HG03045 (cell line): ENCODE results near the gene STAT4.

Experiments used
- ATAC-seq: cut with Tn5 transposase; IDR thresholded peaks from one replicate; pipeline ENCODE4 v1.9.1; 2021; ENCODE audit warnings: mild to moderate bottlenecking, moderate library complexity; ENCODE audit not compliant: unreplicated experiment

STAT4 gene, protein sequence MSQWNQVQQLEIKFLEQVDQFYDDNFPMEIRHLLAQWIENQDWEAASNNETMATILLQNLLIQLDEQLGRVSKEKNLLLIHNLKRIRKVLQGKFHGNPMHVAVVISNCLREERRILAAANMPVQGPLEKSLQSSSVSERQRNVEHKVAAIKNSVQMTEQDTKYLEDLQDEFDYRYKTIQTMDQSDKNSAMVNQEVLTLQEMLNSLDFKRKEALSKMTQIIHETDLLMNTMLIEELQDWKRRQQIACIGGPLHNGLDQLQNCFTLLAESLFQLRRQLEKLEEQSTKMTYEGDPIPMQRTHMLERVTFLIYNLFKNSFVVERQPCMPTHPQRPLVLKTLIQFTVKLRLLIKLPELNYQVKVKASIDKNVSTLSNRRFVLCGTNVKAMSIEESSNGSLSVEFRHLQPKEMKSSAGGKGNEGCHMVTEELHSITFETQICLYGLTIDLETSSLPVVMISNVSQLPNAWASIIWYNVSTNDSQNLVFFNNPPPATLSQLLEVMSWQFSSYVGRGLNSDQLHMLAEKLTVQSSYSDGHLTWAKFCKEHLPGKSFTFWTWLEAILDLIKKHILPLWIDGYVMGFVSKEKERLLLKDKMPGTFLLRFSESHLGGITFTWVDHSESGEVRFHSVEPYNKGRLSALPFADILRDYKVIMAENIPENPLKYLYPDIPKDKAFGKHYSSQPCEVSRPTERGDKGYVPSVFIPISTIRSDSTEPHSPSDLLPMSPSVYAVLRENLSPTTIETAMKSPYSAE

DNA sequence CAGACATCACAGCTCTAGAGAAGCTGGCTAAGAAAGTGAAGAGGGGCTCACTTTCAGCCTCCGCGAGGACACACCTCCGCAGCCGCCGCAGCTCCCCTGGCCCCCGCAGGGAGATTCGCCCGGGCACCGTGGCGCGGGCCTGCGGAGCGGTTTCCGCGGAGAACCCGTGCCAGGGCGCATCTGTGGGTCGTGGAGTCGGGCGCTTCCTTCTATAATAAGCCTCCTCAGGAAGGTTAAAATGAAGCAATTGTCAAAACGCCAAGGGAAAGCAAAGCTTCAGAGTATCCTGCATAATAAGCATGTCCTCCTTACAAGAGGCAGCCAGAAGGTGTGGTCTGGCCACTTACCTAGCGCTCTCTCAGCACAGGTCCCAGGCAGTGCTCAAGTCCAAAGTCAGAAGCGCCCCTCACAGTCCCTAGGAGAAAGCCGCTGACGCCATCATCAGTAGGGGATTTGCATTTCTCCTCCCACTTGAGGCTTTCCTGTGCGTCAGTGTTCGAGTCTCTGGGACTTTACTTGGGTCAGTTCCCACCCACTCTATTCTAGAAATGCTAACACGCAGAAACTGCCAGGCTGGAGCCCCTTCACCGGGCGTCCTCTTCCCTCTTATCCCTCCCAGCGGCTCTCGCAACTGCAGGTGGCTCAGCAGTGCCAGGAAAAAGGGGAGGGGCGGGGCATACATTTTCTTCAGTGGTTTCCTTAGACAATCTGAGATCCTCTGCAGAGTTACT is at the start of gene STAT4:
TSS of gene STAT4 (minus strand) at position 395 of the 731 bp plus-strand sequence. CDS start 2,791 bp downstream, outside the sequence.
- peak; percentile 94 for ATAC-seq

DNA sequence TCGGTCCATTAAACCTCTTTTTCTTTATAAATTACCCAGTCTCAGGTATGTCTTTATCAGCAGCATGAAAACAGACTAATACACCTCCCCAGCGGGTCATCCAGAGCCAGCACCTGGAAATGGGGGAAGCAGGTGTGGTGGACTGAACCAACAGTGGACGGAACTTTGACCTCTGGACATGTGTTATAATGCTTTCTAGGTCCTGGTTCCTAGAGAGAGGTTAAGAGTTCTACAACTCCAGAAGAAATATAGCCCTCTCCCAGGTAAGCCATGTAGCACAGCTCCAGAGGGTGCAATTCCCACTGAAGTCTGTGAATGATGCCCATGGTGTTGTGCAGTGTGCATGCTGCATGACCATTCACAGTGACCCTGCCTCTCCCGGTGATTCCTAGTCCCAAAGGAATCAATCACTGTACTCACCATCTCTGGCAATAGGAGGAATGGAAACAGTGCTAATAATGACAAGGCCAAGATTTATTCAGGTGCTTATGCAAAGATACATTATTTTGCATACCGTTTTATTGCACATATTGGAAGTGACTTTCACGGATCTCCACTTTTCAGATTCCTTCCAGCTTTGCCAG is 49.2 kb upstream of the STAT4 start:
- no peak for ATAC-seq

DNA sequence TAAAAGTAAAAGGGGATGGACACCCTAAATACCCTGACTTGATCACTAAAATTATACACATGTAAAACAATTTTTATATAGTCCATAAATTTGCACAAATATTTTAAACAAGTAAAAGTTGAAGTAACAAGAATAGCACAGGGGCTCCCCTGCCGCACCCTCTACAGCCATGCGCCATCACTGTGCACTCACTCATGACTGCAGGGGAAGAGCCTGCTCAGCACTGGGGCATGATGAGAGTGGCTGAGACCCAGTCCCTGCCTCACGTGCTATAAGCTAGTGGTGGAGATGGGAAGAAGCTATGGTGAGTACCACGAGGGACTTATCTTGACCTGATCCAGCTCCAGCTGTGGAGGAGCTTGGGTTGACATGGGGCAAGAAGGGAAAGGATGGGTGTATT is 47.5 kb upstream of the STAT4 start:
- ATAC-seq = no peak

DNA sequence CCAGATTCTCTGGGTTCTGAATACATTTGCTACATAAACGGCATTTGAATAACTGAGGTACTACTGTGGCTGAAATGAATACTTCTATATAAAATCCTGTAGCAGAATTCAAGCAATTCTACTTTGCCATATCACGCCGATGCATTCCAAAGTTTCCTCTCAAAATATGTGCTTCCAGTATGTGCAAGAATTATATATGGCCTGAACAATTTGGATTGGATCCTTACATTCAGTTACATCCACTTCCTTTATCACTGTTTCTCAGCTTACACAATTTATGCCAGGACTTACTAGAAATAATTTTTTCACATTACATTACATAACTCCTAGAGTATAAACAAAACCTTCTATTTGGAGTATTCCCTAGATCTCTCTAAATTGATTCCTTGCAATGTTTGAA is 46.3 kb upstream of the STAT4 start:
- no peak for ATAC-seq

DNA sequence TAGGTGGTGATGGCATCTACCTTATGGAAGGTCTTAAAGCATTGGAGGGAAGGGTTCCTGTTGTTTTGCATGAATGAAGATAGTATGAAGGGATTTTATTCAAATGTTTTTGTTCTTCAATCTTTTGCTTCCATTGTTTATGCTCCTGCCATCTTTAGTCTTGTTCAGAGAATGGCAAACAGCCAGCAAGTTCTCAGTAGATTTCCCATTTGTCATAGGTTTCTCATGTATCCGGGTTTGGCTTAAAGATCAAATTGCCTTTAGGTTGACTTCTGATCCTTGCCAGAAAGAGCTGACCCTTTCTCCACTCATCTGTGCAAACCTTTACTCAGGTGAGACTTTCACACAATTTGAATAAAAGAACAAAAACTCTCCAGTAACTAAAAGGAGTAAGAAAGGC is 44.2 kb upstream of the STAT4 start:
- no peak for ATAC-seq

DNA sequence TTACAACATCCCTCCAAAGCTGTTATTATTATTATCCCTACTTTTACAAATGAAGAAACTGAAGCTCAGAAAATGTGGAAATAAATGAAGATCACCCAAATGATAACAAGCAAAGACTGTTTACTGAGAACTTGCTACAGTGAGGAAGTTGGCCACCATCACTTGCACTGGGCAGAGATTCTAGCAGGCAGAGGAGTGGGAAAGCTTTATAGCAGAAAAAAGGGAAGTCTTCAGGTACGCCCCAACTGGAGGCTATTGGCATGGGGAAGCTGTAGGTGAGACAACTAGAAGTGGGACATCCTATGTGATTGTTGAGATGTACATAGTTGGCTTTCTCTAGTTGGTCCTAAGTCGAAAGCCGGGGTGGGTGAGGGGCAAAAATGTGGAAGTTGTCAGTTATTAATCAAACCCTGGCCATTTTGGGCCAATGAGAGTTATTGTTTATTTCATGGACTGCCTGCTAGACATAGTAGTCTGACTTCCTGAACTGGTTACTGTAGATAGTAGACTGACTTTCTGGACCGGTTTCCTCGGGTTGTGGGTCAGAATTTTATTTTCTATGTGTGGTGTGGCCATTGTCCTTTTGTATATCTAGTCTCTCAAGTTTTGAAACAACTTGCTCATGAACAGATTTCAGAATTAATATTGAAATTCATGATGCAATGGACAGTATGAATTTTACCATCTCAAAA is 40.2 kb upstream of the STAT4 start:
- no peak for ATAC-seq

DNA sequence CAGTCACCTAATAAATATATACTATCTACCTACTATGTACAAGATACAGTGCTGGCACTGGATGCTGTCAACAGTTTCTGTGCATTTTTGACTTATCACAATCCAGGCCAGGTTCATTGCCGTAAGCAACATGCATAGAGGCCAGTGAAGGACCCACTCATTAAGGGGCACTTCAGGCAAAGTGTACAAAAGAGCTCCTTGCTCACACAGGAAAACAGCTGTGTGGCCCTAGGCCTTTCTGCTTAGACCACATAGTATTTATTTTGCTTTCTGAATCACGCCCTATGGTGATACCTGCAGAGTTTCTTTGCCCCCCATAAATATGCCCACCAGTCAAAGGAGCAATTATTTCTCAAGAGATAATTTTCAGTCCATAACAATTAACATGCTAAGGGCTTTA is 39.6 kb upstream of the STAT4 start:
- no peak for ATAC-seq

DNA sequence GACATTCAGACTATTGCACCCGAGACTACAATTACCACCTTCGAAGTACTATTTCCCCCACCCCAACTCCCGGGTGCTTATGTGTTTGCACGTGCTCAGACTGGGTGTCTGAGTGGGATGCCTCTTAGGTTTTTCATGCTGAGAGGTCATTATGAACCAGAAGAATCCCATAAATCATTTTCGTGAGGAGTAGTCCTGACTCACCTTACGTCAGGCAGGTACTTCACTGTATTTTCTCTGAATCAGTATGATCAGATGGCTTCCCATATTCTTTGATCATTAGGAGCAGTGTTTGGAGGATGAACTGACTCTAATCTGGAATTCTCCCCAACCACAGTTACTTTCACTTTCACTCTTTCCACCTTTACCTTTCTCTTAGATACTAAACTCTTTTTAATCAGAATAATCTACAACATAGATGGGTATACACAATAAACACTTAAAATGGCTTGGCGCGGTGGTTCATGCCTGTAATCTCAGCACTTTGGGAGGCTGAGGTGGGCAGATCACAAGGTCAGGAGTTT is 38.4 kb upstream of the STAT4 start:
- no peak for ATAC-seq

DNA sequence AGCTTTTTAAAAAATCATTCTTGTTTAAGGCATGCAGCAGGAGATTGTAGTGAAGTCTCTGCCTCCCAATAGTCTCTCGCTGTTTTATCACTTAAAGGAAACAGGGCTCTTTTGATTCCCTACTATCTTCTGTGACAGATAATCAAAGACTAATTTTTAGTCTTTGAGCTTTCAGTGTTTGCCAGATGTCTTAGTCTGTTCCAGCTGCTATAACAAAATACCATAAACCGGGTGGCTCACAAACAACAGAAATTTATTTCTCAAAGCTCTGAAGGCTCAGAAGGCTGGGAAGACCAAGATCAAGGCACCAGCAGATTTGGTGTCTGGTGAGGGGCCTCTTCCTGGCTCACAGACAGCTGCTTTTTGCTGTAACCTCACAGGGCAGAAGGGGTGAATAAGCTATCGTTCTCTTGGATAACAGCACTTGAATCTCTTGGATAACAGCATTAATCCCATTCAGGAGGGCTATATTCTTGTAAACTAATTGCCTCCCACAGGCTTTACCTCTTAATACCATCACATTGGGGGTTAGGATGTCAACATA is 37.8 kb upstream of the STAT4 start:
- ATAC-seq = no peak

DNA sequence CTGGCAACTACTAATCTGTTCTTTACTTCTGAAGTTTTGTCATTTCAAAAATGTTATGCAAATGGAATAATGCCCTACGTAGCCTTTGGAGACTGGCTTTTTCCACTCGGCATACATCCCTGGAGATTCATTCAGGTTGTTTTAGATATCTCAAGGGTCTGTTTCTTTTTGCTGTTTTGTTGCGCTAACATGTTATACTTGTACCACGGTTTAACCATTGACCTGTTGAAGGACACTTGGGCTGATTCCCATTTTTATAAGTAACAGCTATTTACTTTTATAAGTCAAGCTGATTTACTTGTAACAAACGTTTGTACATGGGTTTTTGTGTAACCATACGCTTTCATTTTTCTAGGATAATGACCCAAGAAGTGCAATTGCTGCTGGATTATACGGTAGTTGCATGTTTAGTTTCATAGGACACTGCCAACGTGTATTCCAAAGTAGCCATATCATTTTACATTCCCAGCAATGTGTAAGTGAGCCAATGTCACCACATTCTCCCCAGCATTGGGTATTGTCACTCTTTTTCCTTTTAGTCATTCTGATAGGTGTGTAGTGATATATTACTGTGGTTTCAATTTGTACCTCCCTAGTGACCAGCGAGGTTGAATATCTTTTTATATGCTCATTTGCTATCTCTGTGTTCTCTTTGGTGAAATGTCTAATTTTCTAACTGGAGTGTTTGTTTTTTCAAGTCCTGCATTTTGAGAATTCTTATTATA is 36.5 kb upstream of the STAT4 start:
- ATAC-seq = no peak

DNA sequence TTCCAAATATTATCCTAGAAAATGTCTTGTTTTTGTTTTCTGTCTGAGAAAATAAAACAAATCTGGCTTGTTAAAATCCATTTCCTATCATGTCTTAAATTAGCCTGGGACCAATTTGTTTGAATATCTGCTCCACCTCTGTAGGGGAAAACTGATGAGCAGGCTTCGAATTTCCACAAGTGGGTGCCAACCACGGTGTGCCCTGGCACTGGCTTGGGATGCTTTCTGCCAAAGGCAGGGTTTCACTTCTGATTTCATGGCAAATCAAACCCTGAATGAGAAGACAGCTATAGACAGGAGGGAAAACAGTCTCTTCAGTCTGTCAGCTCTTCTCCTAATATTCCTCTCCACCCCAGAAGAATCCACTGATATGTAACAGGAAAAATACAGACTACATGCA is 33.7 kb upstream of the STAT4 start:
- no peak for ATAC-seq

DNA sequence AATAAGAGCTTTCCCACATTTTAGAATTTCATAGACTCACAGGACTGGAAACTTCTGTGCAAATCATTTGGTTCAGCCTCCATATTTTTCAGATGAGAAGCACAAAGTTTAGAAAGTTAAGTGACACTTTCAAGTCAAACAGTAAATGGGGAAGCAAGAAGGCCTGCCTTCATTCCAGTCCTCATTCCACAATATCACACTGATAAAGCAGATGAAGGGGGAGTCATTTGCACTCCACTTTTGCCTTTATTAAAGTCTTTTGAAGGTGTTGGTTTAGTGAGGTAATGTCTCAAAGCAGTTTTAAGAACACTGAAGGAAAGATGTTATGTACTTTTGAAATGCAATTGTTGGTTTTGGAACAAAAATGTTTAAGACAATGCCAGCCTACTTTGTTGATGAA is 32.7 kb upstream of the STAT4 start:
- ATAC-seq = no peak

DNA sequence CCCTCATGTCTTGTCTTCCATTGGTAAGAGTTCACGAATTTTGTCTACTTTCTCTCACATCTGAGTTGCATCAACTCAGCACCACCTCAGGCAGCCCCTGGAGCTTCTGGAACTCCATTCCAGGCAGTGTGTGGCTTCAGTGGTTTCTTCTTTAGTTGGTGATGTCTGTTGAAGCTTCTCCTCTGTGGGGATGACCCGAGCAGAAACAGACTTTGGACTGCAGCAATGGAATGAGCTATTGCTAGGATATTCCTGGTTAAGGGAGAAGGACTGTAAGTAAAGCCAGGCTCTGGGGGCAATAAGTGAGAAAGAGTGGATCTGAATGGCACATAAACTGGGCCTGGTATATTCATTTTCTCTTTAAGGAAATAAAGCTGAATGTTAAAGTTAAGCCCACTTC is 32.3 kb upstream of the STAT4 start:
- ATAC-seq = no peak

DNA sequence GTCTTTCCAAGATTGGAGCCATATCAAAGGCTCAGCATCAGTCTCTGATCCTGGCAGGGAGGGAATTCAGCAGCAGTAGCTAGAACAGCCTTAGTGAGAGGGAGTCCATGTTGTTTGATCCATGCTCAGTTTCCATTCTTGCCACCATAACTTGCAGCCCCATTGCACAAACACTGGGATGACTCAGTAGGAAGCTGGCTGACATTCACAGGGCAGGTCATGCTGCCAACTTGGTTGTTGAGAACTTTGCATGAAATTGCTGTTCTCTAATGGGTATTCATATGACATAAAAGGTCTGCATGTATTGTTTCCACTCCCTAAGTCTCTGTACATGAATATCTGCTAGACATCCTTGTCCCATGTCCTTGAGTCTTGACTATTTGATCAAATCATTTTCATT is 29.9 kb upstream of the STAT4 start:
- ATAC-seq = no peak

DNA sequence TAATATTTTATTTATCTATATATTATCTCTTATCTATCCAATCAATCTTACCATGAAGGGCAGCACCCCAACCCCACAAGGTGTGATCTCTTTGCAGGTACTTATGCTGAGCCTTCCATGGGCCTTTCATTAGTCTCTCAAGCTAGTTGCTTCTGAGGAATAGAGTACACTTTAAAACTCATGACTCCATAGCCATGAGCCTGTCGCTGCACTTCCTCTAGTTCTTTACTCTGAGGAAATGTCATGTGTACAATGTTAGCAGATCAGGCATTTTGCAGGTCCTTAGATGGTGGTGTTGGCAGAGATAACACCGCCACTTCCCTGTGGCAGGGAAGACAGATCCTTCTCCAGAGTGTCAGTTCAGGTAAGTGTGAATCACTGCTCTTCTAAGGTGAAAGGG is 29.5 kb upstream of the STAT4 start:
- ATAC-seq = no peak

DNA sequence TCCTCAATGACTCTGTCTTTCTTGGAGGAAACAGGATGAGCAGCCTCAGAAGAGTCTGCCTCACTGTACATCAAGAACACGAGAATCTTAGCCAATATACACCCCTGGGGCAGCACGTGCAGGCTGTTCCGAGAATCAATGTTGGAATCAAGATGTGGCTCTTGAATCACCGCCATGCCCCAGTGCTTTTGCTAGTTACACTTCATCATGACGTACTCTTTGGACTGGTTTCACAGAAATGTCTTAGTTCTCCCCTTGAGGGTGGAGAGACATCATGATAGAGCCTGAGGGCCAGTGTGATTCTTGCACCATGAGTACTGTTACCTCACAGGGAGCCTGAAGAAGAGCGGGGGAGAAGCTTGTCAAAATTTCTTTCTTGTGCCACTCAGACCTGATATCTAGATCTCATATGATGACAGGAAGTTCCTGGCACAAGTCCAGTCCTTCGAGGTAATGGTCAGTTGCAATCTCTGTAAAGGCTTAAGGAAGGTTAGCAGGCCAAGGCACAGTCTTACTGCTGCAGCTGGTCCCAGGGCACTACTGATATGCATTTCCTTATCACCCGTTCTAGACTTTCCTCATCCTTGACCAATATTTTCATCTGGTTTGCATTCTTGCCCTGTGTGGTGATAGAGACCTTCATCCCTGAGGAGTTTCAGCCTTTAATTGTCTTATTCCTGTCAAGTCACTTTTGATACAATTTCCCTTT is 28.2 kb upstream of the STAT4 start:
- no peak for ATAC-seq

DNA sequence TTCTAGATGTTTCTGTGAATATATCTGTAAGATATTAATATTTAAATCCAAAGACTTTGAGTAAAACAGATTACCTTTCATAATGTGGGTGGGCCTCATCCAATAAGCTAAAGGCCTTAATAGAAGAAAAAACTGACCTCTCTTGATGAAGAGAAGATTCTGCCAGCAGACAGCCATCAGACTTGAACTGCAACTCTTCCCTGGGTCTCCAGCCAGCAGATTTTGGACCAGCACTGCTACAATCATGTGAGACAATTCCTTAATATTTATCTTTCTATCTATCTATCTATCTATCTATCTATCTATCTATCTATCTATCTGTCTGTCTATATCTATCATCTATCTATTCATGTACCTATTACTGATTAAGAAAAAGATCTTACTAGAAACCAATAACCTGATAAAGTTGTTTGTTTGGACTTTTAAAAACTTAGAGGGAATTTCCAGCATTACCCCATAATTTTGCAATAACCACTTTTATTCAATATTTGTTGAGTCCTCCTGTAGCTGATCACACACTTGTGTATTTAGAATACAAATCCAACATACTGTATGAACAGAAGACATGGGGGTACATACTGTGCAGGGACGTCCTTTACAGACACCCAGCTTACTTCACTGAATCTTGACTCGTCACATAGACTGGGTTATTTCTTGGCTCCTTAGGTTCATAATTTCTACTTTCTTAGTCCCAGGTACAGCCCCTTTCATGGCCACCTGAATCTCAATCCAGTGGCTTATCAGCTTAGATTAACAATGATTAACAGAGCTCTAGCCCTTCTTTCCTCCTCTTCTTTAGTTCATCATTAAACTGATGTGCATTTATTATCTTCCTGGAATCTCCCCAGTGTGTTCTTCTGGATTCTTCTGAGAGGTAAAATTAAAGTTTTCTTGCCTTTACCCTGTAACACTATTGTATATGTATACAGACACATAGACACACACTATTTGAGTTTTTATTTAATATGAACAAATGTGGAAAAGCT is 27.2 kb upstream of the STAT4 start:
- ATAC-seq = no peak
